NB4 (cell line): ENCODE results near the gene SLC34A1.

Source experiments
- DNase-seq: peaks from one replicate; pipeline ENCODE4 v3.0.0; 2010; ENCODE audit warnings: low read depth
- H3K4me3 ChIP-seq: one replicate; pipeline ENCODE4 v1.5.1; 2011; ENCODE audit warnings: mild to moderate bottlenecking, low read depth, low read length, moderate library complexity
- CTCF ChIP-seq: IDR thresholded peaks from one replicate; pipeline ENCODE4 v1.5.1; 2012; ENCODE audit warnings: low read depth, low read length
- MYC ChIP-seq: IDR thresholded peaks from 2 replicates; pipeline ENCODE4 v1.6.1; 2011; ENCODE audit warnings: low read depth, low read length
- POLR2A ChIP-seq: IDR thresholded peaks from 2 replicates; pipeline ENCODE4 v1.6.1; 2011; ENCODE audit warnings: mild to moderate bottlenecking; ENCODE audit not compliant: insufficient read length; ENCODE audit errors: extremely low read depth
- TF ChIP-seq, protein P1 (sequence below): IDR thresholded peaks from 2 replicates; pipeline ENCODE4 v1.6.1; 2011; ENCODE audit warnings: low read depth, low read length

The SLC34A1 gene

DNA sequence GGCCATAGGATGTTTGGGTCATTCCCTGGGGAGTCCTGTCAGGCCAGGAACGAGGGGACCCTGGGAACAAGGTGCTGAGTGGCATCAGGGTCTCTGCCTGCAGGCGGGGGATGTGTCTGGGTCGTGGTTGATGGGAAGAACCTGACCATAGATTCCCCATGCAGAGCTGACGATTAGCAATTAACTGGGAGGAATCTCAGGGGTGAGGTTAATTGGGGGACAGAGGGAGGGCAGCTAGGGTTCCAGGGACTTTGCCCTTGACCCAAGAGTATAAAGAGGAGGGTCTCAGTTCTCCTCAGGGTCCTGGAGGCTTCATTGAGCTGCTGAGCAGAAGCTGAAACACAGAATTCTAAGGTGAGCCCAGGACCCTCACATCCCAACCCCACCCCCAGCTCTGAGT is at the start of gene SLC34A1:
Gene SLC34A1, plus strand, starts transcription at position 301 of the 400 bp plus-strand sequence. CDS start 1,308 bp downstream, outside the sequence.
- no peak within 1 kb of the TSS for H3K4me3 ChIP-seq
- no peak for DNase-seq
- no peak for TF ChIP-seq POLR2A
- no peak for TF ChIP-seq CTCF
- TF ChIP-seq MYC = no peak
- TF ChIP-seq, protein P1, sequence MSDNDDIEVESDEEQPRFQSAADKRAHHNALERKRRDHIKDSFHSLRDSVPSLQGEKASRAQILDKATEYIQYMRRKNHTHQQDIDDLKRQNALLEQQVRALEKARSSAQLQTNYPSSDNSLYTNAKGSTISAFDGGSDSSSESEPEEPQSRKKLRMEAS = no peak

- H3K4me3 ChIP-seq = no peak overlapping the region
- TF ChIP-seq POLR2A (no peak), MYC (no peak), CTCF (no peak)
- TF ChIP-seq, protein P1 = no peak
- DNase-seq = no peak
These were observed 49.2 kb upstream of the SLC34A1 start for GRCh38 chr5:177334781-177335700.

- TF ChIP-seq, protein P1 = no peak
- TF ChIP-seq MYC (no peak), POLR2A (no peak), CTCF (no peak)
- DNase-seq = no peak
- no peak overlapping the region for H3K4me3 ChIP-seq
These were observed 48.6 kb upstream of the SLC34A1 start for GRCh38 chr5:177335701-177336065.

GRCh38 chr5:177336112-177336511 is 48.1 kb upstream of the SLC34A1 start:
- peak; percentile 58 for DNase-seq
- TF ChIP-seq MYC (no peak), CTCF (peak; percentile 66)
- no peak overlapping the region for H3K4me3 ChIP-seq

- no peak overlapping the region for H3K4me3 ChIP-seq
- DNase-seq = no peak
- no peak for TF ChIP-seq POLR2A
- TF ChIP-seq CTCF = no peak
- no peak for TF ChIP-seq MYC
- TF ChIP-seq, protein P1 = no peak
These were observed 47.4 kb upstream of the SLC34A1 start for GRCh38 chr5:177336603-177337494.
